ENCODE results near the gene HTATIP2. TPM values are rescaled to one million over a fixed set of nuclear protein-coding genes. Genes with fewer than 3 reads are reported as not detected.

Gene HTATIP2
- total and polyA plus RNA-seq, 9 donors = 9.8 to 51.8 (median 15.8) TPM

DNA sequence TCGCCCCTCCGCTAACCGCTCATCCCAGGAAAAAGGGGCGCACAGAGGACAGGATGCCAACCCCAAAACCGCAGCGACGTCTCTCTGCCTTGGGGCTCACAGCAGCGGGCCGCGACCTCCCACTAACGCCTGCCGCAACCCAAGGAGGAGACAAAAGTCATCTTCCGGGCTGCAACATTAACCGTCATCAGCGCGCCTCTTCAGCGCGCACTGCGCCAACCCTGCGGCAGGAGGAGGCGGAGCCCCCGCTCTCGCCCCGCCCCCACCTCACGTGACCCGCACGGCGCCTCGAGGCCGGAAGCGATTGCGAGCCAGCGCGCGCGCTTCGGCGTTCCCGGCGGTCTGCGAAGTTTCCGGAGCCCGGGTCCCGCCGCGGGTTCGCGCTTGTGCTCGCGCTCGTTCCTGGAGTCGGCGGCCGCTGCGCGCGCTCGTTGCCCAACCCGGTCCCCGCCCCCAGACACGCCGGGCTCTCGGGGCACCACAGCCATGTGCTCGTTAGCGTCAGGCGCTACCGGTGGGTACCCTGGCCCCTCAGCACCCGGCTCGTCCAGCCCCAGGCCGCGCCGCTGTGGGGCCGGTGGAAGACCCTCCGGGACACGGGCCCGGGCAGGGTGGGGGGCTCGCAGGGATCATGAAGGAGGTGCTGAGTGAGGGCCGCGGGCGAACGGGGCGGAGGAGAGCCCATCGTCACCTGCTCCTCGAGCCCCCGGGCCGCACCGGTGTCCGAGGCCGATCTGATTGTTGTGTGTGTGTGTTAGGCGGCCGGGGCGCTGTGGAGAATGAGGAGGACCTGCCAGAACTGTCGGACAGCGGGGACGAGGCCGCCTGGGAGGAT is 24.0 kb downstream of the HTATIP2 start, which contains the start of gene PRMT3:
TSS of gene PRMT3 (plus strand) at position 456 of the 835 bp plus-strand sequence. CDS start at position 487, 31 bp downstream.
- peak within 1 kb of the TSS; percentile 71 for H3K4me3 ChIP-seq
- TF ChIP-seq POLR2A (IDR thresholded peaks at IDR 0.05) (peak; percentile 91), EP300 (IDR thresholded peaks at IDR 0.05) (no peak)
- TF ChIP-seq, protein P1, sequence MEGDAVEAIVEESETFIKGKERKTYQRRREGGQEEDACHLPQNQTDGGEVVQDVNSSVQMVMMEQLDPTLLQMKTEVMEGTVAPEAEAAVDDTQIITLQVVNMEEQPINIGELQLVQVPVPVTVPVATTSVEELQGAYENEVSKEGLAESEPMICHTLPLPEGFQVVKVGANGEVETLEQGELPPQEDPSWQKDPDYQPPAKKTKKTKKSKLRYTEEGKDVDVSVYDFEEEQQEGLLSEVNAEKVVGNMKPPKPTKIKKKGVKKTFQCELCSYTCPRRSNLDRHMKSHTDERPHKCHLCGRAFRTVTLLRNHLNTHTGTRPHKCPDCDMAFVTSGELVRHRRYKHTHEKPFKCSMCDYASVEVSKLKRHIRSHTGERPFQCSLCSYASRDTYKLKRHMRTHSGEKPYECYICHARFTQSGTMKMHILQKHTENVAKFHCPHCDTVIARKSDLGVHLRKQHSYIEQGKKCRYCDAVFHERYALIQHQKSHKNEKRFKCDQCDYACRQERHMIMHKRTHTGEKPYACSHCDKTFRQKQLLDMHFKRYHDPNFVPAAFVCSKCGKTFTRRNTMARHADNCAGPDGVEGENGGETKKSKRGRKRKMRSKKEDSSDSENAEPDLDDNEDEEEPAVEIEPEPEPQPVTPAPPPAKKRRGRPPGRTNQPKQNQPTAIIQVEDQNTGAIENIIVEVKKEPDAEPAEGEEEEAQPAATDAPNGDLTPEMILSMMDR (IDR thresholded peaks at IDR 0.05) = peak; percentile 96 to 99 (median 99)
- H3K4me1 ChIP-seq (ENCODE audit: insufficient read depth) = peaks cover 2% of the 10 kb centered on the region
- H3K9me3 ChIP-seq = no peaks in the 10 kb centered on the region
- H3K36me3 ChIP-seq = peaks cover 3% of the 10 kb centered on the region
- H3K27ac ChIP-seq = peak within 1 kb of the TSS; percentile 81 to 86
- WGBS, 3 donors = 0 to 1% (median 0%) methylated on average over 62 to 96 of the region's 96 CpGs
- peak; percentile 94 to 98 (median 96) for DNase-seq
- intact Hi-C loops (cut with DNase I) = loop anchor here in 1 of 4 donors (10.0 kb wide), 1 partner anchor 227 kb away; no protein-coding TSS in a partner anchor
- no peaks in the 10 kb centered on the region for H3K27me3 ChIP-seq

DNA sequence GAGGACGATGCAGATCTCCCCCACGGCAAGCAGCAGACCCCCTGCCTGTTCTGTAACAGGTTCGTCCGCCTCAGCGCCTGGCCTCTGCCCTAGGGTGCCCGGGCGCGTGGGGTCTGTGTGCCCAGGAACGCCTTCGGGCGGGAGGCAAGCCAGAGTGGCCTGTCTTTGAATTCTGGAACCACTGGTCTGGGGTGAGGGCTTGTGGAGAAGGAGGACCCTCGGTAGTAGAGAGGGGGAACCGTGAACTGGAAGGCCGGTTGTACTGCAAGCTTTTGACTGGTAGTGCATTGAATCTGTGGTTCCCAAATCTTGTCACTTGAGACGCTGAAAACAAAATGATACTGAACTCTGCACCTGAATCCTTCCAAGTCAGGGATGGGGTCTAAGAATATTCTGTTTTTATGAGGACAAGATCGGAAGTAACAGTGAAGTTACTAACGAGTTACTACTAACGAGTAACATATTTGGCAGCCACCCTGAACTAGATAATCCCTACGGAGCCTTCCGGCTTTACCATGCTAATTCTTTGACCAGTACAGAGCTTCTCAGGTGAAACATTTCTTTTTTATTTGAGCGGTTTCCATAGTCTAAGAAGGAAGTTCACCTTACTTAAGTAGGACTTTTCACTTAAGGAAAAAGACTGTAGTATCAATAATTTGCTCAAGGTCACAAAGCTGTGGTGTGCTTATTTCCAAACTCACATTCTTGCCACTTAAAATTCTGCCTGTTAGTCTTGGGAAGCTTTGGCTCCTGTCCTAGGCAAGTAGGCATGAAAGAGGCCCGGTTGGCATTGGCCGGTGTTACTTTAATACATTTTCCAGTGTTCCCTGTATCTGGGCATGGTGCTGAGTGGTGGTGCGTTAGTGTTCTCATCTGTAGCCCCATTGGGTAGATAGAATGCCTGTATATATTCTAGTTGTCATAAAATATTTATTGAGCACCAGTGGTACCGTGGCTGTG is 24.9 kb downstream of the HTATIP2 start:
- intact Hi-C loops (cut with DNase I) = loop anchor here in 1 of 4 donors (10.0 kb wide), 1 partner anchor 226 kb away; no protein-coding TSS in a partner anchor
- peak overlapping the region; percentile 81 to 86 for H3K27ac ChIP-seq
- TF ChIP-seq POLR2A (IDR thresholded peaks at IDR 0.05) (no peak), EP300 (IDR thresholded peaks at IDR 0.05) (no peak)
- TF ChIP-seq, protein P1 (IDR thresholded peaks at IDR 0.05) = no peak
- DNase-seq = no peak
- H3K36me3 ChIP-seq = no peaks in the 10 kb centered on the region
- WGBS, 3 donors = 9 to 10% (median 10%) methylated on average over 24 to 25 of the region's 25 CpGs
- no peaks in the 10 kb centered on the region for H3K27me3 ChIP-seq
- H3K4me3 ChIP-seq = peak overlapping the region; percentile 71
- no peaks in the 10 kb centered on the region for H3K9me3 ChIP-seq
- H3K4me1 ChIP-seq (ENCODE audit: insufficient read depth) = peaks cover 2% of the 10 kb centered on the region

DNA sequence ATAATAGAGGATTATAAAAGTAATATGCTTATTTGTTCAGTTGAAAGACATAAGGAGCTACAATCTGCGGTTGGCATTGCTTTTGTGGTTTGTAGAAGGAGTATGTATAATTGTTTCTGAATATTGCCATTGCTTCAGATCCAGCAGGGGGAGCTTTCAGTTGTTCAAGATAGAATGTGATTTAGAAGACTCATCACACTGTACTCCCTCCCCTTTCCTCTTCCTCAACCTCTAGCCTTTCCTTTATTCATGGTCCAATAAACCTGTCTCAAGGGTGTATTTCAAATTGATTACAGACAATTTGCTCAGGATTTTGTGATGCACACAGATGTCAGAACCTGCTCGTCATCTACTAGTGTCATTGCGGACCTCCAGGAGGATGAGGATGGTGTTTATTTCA is 33.8 kb downstream of the HTATIP2 start:
- intact Hi-C loops (cut with DNase I) = no loop called here

More for the DNA sequence above, 33.8 kb downstream of the HTATIP2 start:
- 72 to 77% (median 76%) methylated on average over 3 of the region's 3 CpGs for WGBS, 3 donors
- no peaks in the 10 kb centered on the region for H3K27me3 ChIP-seq
- no peaks in the 10 kb centered on the region for H3K4me1 ChIP-seq (ENCODE audit: insufficient read depth)
- TF ChIP-seq EP300 (IDR thresholded peaks at IDR 0.05) (no peak), POLR2A (IDR thresholded peaks at IDR 0.05) (no peak)
- TF ChIP-seq, protein P1 (IDR thresholded peaks at IDR 0.05) = no peak
- H3K27ac ChIP-seq = no peak overlapping the region
- no peaks in the 10 kb centered on the region for H3K9me3 ChIP-seq
- no peaks in the 10 kb centered on the region for H3K36me3 ChIP-seq
- no peak overlapping the region for H3K4me3 ChIP-seq
- DNase-seq = no peak

Measured in ovary (tissue), 9 donors.